HG02840 (cell line): ENCODE measurements around the gene RGS1.
"Not testable (repeated sequence)": the region's sequence is repeated elsewhere in the genome, so short reads cannot be mapped to it uniquely, and the experiment has no call there.

Source experiments
- ATAC-seq: cut with Tn5 transposase; IDR thresholded peaks from one replicate; pipeline ENCODE4 v1.9.1; 2021; ENCODE audit warnings: mild to moderate bottlenecking, moderate library complexity, moderate number of reproducible peaks; ENCODE audit not compliant: unreplicated experiment, low FRiP score

The RGS1 gene

DNA sequence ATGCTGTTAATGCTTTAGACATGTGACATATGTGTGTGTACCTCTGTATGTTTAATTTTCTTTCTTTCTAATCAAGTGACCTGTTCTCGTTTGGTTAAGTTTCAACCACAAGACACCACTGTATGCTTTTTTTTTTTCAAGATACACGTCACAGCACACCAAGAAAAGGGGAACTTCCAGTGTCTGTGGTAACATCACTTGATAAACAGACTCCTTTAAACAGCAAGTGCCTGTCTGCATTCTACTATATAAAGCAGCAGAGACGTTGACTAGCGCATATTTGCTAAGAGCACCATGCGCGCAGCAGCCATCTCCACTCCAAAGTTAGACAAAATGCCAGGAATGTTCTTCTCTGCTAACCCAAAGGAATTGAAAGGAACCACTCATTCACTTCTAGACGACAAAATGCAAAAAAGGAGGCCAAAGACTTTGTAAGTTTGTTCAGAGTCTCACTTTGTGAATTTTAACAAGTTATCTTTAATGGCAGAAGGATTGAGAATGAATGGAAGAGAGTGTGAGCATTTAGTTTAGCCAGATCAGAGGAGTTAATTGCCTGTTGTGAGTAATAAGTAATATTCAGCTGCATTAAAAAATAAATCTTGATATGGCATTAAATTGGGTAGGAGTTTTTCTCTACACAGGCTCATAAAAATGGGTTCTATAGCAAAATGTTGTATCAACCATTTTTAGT lies at the start of gene RGS1:
TSS of gene RGS1 (plus strand) at position 275 of the 691 bp plus-strand sequence. CDS start at position 295, 20 bp downstream.
- peak; percentile 83 for ATAC-seq

- no peak for ATAC-seq
Observed at GRCh38 chr1:192527111-192527795, 48.3 kb upstream of the RGS1 start.

DNA sequence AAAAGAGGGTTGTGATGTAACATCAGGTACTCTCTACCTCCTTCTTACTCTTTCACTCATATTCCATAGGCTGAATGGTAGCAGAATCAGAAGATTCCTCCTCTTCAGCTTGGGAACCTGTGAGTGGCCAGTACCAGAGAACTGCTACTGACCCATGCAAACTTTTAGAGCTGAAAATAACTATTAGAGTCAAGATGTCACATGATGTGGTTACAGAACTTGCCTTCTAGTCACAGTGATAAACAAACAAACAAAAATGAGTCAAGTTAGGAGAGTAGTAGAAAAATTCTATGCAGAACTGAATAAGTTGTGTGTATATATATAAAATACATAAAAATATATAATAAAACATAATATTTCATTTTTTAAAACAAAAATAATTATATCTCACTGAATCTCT lies 47.6 kb upstream of the RGS1 start:
- no peak for ATAC-seq

GRCh38 chr1:192529031-192529755 lies 46.4 kb upstream of the RGS1 start:
- ATAC-seq: no peak

DNA sequence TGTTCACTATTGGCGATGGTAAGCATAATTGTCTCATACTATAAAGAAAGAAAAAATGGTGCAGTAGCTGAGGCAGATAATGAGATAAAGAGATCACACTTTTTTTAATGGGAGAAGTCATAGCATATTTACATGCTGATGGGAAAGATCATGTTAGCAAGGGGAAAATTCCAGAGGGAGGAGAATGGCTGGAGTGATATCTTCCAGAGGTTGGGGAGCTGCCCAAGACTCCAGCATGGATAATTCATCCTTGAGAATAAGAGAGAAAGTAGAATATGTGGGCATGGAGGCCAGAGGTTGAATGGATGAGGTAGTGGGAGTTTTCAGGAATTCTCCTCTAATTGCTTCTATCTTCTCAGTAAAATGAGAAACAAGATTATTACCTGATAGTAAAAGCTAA lies 45.8 kb upstream of the RGS1 start:
- ATAC-seq: no peak

DNA sequence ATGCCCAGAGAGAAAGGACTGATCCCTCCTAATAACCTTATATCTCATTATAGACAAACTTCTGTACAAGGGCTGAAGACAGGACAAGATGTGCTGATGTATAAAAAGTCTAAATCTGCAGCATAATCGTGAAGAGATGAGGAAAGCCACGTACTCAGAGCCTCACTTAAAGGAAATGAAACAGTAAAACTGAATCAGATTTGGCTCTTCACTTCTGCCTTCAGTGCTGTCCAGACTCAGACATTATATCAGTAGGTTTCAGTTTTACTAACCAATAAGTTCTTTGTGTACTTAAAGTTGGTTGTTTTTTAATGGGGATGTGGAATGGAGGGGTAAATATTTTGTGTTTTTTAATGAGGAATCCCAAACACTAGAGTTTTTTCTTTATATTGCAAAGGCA lies 45.3 kb upstream of the RGS1 start:
- ATAC-seq: peak; percentile 98

GRCh38 chr1:192531037-192531703 lies 44.4 kb upstream of the RGS1 start:
- ATAC-seq: not testable (repeated sequence)

- ATAC-seq: no peak
Observed at GRCh38 chr1:192534666-192535065, 40.9 kb upstream of the RGS1 start.

GRCh38 chr1:192535916-192536664 lies 39.5 kb upstream of the RGS1 start:
- no peak for ATAC-seq

- ATAC-seq: peak; percentile 88
Observed at GRCh38 chr1:192538407-192539296, 36.9 kb upstream of the RGS1 start.

DNA sequence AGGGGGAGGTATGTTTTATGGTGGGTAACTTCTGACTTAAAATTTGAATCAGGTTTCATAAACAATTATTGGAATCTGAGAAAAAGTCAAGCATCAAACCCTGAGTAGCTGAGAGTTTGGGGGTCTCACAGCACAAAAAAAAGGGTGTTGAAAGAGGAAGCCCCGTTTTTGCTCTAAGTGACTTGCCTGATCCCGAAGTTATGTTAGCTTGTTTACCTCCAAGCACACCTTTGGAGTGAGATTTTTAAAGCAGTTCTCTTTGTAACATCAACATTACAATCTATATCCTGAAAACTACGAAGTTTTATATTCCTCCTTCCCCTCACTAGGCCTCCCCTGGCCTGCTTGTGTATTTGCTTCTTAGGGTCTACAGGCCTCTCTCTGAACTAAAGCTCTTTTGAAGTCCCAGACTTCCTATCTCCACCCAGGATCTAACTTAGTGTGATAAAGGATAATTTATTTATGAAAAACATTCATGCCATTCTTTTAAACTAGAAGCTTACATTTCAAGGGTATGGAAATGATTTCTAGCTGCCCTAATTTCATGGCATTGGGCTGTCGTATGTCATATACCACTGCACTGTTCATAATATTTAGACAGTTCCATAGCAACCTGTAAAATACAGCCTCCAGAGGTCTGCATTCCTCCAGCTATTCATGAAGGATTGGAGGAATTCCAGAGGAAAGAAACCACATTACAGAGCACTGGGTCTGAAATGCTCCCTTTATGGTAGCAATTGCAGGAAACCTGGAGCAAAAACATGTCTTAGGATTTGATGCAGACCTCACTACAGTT lies 36.1 kb upstream of the RGS1 start:
- ATAC-seq: no peak

- no peak for ATAC-seq
Observed at GRCh38 chr1:192543445-192543844, 32.1 kb upstream of the RGS1 start.

DNA sequence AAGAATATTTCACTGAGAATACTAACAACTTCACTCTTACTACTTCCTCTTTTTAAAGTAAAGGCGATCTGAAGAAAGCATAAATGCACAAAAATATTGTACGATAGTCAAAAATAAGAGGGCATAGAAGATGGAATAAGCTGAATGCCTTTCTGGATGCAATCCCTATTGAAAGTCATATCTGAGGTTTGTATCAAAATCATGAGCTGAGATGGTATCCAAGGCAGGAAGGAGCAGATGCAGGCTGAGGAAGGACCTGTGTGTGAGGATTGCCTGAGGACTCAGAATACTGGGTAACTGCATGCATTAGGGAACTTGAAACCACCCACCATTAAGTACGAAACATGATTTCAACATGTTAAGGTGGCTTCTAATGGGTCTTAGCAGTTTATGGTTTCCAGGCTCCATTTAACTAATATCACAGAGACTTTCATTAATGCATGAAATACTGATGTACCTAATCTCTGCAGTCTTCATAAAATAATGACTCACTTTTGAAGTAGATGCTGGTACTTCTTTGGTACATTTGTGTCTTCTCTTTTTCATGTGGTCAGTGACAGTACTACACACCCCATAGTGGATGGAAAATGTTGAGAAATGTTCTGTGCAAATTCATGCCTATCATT lies 29.6 kb upstream of the RGS1 start:
- peak; percentile 53 for ATAC-seq

DNA sequence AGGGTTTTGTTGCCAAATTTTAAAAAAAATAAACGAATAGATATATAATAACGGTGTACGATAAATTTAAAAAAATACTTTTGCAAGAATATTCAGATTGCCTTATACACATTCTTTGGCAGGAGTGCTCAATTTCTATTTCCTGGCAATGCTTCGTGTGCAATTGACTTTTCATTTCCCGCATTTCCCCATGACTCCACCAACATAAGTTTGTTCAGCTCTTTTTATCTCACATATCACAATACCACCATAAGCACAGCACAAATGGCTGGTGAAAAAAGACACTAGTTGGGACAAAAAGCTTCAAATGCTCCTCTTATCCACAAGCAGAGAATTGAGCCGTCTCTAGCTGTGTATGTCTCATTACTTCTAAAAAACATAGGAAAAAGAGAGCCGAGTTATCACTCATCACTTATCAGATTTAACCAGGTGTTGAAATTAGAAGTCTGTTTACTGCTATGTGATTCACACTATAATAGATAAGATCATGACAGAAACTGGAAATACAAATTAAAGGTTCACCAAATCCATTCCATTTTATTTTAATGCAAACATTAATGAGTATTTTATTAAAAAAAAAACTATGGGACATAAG lies 28.9 kb upstream of the RGS1 start:
- no peak for ATAC-seq

GRCh38 chr1:192547501-192547900 lies 28.1 kb upstream of the RGS1 start:
- ATAC-seq: no peak

DNA sequence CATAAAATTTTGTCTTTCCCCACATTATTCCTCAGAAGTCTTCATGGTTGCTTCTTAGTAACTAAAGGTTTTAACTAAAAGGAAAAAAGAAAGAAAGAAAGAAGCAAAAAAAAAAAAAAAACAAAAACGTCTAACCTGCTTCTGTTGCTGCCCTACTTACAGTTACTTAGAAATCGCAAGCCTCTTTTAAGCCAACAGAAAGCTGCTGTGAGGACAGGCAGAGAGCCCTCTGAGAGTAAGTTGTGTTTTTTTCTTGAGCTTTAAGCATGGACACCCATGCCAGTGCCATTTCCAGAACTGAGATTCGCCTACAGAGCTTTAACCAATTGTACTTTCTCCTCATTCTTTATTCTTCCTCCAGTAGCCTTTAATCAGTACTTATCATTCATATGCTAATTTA lies 25.6 kb upstream of the RGS1 start:
- ATAC-seq: no peak

DNA sequence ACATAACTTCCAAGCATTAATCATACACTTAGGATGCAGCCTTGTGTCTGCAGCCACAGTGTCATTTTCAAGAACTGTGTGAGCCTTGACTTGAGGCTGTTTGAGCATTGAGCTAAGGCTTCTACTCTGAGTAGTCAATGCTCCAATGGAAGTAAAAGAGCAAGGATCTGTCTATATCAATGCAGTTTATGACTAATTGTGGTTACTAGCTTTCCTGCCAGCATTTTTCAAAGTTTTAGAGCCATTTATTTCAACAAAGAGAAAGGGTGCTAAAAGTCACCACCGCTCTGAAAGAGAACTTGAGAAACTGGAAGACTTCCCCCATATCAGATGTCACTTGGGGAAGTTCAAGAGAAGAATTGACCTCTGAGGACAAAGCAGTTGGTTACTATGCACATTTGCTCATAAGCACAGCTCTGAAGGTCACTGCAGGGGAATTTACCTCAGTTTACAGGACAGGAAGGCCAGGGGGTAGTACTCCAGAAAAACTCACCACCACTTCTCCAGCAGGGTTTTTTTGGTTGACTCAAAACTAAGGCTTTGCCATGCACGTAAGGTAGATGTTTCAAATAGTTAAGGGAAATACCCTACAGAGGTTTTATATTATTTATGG lies 24.5 kb upstream of the RGS1 start:
- peak; percentile 60 for ATAC-seq
